Measurements from ENCODE around the gene TCTA. TPM values are rescaled to one million over a fixed set of nuclear protein-coding genes. Genes with fewer than 3 reads are reported as not detected.
A peak's percentile ranks its signal among the peaks of the same experiment; 100 is the strongest.

TCTA gene
- polyA plus RNA-seq, 3 donors: 22.4 to 35.5 (median 26.7) TPM

- Mint-ChIP-seq H3K36me3 (peaks cover 6 to 27% of the 10 kb centered on the region in 2 donors), H3K9me3 (no peaks in the 10 kb centered on the region), H3K4me3 (peak overlapping the region; percentile 20 to 61), H3K27me3 (ENCODE audit: low read depth in 3 of 3) (peaks cover 0 to 3% (median 2%) of the 10 kb centered on the region in 3 donors), H3K4me1 (peaks cover 66% of the 10 kb centered on the region), H3K27ac (peak overlapping the region; percentile 85 to 98 (median 95))
- peaks cover 99% of the 10 kb centered on the region for H3K79me2 ChIP-seq (ENCODE audit: insufficient read depth, low read length)
- peaks cover 44 to 60% of the 10 kb centered on the region in 2 donors for H3K4me1 ChIP-seq (ENCODE audit: control insufficient read depth in 1 of 2, insufficient read depth in 2 of 2, low read length in 2 of 2)
- peaks cover 8 to 18% of the 10 kb centered on the region in 2 donors for H3K36me3 ChIP-seq (replicated peaks in 1 of 2; ENCODE audit: control insufficient read depth in 1 of 2, insufficient read depth in 2 of 2, low read length in 2 of 2)
- H4K20me1 ChIP-seq (ENCODE audit: insufficient read depth, low read length): peaks cover 98% of the 10 kb centered on the region
- no peak for TF ChIP-seq CTCF (IDR thresholded peaks at IDR 0.05)
- intact Hi-C loops (cut with micrococcal nuclease): loop anchor here in 1 of 2 donors (5.0 kb wide), 1 partner anchor 44 kb away; the partner anchor contains the start of gene USP4
- H3K4me3 ChIP-seq (replicated peaks in 1 of 3; ENCODE audit: low read depth in 2 of 3, low read length in 3 of 3): peak overlapping the region in 2 of 3 experiments; percentile 10 to 52
- H3K27ac ChIP-seq (ENCODE audit: low read depth in 1 of 2, low read length in 2 of 2): peak overlapping the region; percentile 73 to 85
- H3K9ac ChIP-seq (ENCODE audit: insufficient read depth, low read length, poor library complexity, severe bottlenecking): peak overlapping the region; percentile 27
- peak overlapping the region; percentile 65 for H3K4me2 ChIP-seq (replicated peaks; ENCODE audit: extremely low read depth, low read length, poor library complexity, severe bottlenecking)
- no peaks in the 10 kb centered on the region for H3K9me3 ChIP-seq (replicated peaks in 1 of 2; ENCODE audit: control insufficient read depth in 1 of 2, insufficient read depth in 1 of 2, low read length in 2 of 2)
- no peaks in the 10 kb centered on the region for H3K27me3 ChIP-seq (ENCODE audit: control insufficient read depth in 2 of 2, insufficient read depth in 2 of 2, low read length in 2 of 2)
- DNase-seq: peak; percentile 60 to 81 (median 75)
- peak overlapping the region; percentile 10 for H2AFZ ChIP-seq (ENCODE audit: insufficient read depth, low read depth, low read length, poor library complexity, severe bottlenecking)
- WGBS (ENCODE audit: insufficient coverage): 6% methylated on average over 5 of the region's 11 CpGs
Observed at GRCh38 chr3:49386056-49386756, 26.0 kb upstream of the TCTA start.

- peaks cover 6 to 23% of the 10 kb centered on the region in 2 donors for H3K36me3 Mint-ChIP-seq
- H3K27ac Mint-ChIP-seq: peak overlapping the region; percentile 65 to 90 (median 85)
- no CpG with 5 or more reads among the region's 2 CpGs for WGBS (ENCODE audit: insufficient coverage)
- intact Hi-C loops (cut with micrococcal nuclease): loop anchor here in 1 of 2 donors (5.0 kb wide), 1 partner anchor 45 kb away; the partner anchor contains the start of gene USP4
- Histone ChIP-seq H3K27ac (ENCODE audit: low read depth in 1 of 2, low read length in 2 of 2) (peak overlapping the region; percentile 63 to 79), H2AFZ (ENCODE audit: insufficient read depth, low read depth, low read length, poor library complexity, severe bottlenecking) (no peak overlapping the region), H3K27me3 (ENCODE audit: control insufficient read depth in 2 of 2, insufficient read depth in 2 of 2, low read length in 2 of 2) (no peaks in the 10 kb centered on the region), H3K36me3 (replicated peaks in 1 of 2; ENCODE audit: control insufficient read depth in 1 of 2, insufficient read depth in 2 of 2, low read length in 2 of 2) (peaks cover 8 to 14% of the 10 kb centered on the region in 2 donors), H3K4me3 (replicated peaks in 1 of 3; ENCODE audit: low read depth in 2 of 3, low read length in 3 of 3) (no peak overlapping the region), H3K9ac (ENCODE audit: insufficient read depth, low read length, poor library complexity, severe bottlenecking) (no peak overlapping the region), H4K20me1 (ENCODE audit: insufficient read depth, low read length) (peaks cover 98% of the 10 kb centered on the region), H3K4me2 (replicated peaks; ENCODE audit: extremely low read depth, low read length, poor library complexity, severe bottlenecking) (no peak overlapping the region), H3K4me1 (ENCODE audit: control insufficient read depth in 1 of 2, insufficient read depth in 2 of 2, low read length in 2 of 2) (peaks cover 41 to 60% of the 10 kb centered on the region in 2 donors), H3K9me3 (replicated peaks in 1 of 2; ENCODE audit: control insufficient read depth in 1 of 2, insufficient read depth in 1 of 2, low read length in 2 of 2) (no peaks in the 10 kb centered on the region), H3K79me2 (ENCODE audit: insufficient read depth, low read length) (peaks cover 99% of the 10 kb centered on the region)
- peaks cover 62% of the 10 kb centered on the region for H3K4me1 Mint-ChIP-seq
- DNase-seq: no peak
- H3K27me3 Mint-ChIP-seq (ENCODE audit: low read depth in 3 of 3): peaks cover 0 to 3% (median 2%) of the 10 kb centered on the region in 3 donors
- H3K9me3 Mint-ChIP-seq: no peaks in the 10 kb centered on the region
- H3K4me3 Mint-ChIP-seq: no peak overlapping the region
- no peak for TF ChIP-seq CTCF (IDR thresholded peaks at IDR 0.05)
Observed at GRCh38 chr3:49387721-49388120, 24.5 kb upstream of the TCTA start.

All from CD14-positive monocyte (primary cell).